HG03460 (cell line): ENCODE measurements around the gene CNFN.

Experiments
- ATAC-seq: cut with Tn5 transposase; IDR thresholded peaks from one replicate; pipeline ENCODE4 v1.9.1; 2021; ENCODE audit not compliant: unreplicated experiment

CNFN gene, protein sequence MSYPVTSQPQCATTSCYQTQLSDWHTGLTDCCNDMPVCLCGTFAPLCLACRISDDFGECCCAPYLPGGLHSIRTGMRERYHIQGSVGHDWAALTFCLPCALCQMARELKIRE

DNA sequence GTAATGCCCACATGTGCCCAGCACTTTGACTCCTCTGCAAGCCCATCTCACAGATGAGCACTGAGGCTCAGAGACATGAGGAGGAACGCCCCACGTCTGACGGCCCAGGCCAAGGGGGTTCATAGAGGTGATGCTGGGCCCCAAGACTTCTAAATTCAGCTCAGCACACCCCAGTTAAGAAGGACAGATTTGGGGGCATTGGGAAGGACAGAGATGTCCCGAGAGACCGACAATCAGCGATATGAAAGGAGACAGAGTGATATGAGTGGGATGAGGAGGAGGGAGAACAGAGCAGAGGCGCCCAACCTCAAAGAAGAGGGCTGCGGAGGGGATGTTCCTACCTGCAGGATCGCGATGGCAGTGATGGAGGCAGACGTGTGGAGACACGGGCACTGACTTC is at the start of gene CNFN:
Gene CNFN, minus strand, starts transcription at position 399 of the 400 bp plus-strand sequence. CDS start 1,260 bp downstream, outside the sequence.
- no peak for ATAC-seq

DNA sequence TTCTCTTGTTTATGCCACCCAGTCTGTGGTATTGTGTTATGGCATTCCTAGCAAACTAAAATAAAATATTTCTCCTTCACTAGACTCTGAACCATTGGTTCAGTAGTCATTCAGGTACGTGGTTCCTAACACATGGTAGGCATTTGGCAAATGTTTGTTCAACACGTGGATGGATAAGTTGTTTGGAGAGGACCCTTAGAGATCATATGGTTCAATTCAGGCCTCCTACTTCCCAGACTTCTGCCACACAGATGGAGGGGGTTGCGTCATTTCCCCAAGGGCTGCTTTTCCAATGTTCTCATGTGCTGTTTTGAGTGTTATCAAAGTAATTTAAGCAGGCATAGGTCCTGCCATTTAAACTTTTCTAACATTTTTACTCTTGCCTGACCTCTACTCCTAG is 45.9 kb upstream of the CNFN start:
- ATAC-seq: no peak

DNA sequence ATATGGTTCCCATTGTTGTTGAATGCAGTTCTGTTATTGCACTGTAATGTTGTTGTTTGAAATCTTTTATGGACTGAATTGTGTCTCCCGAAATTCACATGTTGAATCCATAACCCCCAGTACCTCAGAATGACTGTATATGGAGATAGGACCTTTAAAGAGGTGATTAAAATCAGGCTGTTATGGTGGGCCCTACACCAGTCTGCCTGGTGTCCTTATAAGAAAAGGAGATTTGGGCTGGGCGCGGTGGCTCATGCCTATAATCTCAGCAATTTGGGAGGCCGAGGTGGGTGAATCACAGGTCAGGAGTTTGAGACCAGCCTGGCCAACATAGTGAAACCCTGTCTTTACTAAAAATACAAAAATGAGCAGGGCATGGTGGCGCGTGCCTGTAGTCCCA is 45.2 kb upstream of the CNFN start:
- no peak for ATAC-seq

DNA sequence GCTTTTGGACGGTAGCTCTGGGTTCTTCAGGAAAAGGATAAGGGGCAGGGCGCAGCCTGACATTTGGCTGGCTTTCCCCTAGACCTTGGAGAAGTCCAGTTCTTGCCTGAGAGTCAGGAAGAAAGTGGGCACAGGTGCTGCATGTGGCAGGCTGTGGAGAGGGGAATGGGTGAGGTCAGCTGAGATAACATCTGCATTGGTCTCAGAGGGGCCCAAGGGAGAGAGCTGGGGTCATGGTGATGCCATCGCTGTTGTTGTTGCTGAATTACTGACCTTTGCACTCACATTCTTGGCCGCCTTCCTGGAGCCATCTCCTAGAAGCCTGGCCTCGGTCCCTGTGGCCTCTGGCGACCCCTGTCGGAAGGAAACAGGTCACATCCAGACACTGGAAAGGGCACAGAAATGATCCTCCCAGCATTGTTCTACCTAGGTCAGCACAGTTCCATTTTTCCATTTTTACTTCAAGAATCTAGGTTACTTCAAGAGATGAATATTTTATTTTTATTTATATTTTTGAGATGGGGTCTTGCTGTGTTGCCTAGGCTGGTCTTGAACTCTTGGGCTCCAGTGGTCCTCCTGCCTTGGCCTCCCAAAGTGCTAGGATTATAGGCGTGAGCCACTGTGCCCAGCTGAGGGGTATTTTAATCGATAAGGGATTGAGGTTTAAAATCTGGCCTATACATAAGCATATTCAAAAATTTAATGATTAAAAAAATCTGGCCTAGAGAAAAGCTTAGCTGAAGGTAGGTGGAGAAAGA is 43.6 kb upstream of the CNFN start:
- ATAC-seq: no peak

DNA sequence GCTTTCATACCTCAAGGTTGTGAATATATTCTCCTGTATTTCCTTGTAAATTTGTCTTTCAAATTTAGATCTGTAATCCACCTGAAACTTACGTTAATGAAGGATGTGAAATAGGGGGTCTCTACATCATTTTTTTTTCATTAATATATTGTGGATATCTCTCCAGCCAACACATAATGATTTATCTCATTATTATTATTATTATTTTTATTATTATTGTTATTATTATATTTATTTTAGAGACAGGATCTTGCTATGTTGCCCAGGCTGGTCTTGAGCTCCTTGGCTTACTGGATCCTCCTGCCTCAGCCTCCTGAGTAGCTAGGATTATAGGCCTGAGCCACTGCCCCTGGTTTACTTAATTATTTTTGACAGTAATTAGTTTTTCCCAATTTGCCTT is 41.4 kb upstream of the CNFN start:
- no peak for ATAC-seq

DNA sequence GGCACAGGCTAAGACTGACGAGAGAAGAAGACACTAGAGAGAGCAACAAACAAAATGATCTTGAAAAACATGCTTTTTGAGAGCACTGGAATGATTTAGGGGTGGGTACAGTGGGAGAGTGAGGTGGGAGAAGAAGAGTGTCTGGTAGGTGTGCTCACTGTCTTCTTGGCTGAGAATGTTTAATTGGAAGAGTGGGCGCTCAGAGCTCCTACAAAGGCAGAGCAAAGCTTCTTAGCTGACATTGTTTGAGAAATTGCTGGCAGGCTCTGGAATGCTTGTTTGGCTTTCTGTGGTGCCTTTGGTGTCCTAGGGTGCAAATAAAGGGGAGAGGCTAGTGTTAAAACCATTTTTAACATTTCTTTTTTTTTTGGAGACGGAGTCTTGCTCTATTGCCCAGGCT is 38.6 kb upstream of the CNFN start:
- no peak for ATAC-seq

DNA sequence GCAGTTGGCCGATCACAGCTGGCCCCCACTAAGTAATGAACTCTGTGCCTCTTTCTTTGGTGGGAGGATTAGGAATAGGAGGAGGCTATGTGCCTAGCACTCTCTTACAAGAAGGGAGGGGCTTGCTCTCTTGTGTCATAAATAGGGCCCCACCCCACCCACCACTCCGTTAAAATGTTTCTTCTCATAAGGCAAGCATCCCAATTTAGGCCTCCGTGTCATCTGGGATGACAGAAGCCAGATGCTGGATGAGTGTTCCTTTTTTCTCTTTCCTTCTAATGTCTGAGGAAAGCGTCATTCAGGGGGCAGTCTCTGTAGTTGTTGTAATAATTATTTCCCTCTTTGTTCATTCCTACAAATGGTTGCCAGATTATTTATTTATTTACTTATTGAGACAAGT is 37.2 kb upstream of the CNFN start, which contains the start of gene LIPE:
Gene LIPE, minus strand, starts transcription at position 76 of the 400 bp plus-strand sequence. CDS start 239 bp downstream, outside the sequence.
- no peak for ATAC-seq

DNA sequence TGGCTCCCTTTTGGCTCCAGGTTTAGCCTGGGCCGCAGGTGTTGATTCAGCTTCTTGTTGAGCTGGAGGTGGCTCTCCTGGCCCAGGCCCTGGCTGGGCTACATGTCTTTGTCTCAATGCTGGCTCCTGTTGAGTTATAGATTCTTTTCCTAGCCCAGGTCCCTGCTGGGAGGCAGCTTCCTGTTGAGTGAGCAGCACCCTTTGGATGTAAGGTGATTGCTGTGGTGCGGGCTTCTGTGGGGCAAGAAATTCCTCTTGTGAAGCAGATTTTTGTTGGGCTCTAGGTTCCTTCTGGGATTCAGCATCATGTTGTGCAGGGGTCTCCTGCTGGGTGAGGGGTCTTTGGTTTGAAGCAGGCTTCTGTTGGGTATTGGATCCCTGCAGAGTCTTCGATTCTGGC is 36.5 kb upstream of the CNFN start:
- ATAC-seq: no peak

DNA sequence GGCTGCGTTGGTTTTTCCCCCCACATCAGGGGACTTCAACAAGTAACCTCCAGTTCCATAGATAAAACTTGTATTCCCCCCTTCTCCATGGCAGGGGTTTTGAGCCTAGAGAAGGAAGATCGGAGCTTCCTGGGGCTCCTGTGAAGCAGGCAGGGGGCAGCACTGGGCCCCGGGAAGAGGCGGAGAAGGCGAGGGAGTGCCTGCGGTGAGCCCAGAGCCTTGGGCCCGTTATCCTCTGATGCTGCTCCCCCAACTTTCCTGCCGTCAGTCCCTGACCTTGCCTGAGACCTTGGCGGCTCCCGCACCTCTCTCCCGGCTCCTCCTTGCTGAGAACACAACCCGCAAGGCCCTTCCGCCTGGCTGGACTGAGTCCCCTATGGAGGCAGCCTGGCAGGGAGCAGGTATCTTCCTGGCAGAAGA is 34.6 kb upstream of the CNFN start:
- ATAC-seq: no peak

DNA sequence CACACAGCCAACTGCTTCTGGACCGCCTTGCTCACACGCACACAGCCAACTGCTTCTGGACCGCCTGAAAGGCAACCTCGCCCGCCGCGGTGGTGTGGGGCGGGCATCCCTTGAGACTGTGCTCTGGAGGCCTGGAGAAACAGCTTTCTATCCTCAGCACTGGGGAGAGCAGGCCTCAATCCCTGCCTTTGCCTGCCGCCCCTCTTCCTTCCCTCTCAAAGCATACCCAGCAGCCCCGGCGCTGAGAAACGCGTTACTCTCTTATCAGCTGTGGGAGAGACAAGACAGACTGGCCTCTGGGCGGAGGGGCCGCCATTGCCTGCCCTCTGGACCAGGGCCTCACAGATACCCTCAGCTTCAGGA is 34.2 kb upstream of the CNFN start:
- no peak for ATAC-seq

DNA sequence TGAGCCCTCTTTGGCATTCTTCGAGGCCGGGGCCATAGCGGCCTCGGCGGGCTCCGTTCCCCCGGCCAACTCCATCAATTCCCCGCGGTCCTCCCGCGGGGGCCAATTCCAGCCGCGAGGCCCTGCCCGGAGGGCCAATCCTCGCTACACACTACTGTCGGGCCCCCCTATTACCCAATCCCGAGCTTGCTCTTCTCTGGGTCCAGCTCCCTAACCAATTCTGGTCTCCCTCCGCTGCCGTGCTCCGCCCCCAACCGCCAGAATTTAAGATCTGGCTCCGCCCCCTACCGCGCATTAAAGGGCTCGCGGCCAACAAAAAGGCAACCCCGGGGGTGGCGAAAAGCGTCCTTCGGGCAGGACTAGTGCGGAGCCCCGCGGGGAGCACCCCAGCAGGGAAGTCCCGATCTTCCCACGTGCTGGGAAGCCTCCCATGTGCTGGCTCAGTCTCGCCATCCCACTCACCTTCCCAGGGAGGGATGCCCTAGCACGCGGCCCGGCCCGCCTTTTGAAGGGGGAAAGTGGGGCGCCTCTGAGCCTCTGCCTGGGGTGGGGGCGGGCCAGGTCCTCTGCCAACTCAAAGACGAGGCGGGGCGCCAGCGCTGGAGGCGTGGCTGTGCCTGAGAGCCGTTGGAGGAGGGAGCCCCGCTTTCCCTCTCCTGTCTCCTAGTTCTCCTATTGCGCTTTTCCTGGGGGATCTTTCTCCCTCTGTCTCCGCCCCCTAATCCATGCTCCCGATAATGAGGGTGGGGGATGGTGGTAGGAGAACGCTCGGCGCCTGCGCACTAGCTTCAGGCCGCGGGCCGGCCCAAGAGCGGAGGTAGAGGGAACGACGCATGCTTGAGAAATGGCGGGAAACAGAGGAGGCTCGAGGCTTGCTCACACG is 33.6 kb upstream of the CNFN start:
- peak; percentile 83 for ATAC-seq

DNA sequence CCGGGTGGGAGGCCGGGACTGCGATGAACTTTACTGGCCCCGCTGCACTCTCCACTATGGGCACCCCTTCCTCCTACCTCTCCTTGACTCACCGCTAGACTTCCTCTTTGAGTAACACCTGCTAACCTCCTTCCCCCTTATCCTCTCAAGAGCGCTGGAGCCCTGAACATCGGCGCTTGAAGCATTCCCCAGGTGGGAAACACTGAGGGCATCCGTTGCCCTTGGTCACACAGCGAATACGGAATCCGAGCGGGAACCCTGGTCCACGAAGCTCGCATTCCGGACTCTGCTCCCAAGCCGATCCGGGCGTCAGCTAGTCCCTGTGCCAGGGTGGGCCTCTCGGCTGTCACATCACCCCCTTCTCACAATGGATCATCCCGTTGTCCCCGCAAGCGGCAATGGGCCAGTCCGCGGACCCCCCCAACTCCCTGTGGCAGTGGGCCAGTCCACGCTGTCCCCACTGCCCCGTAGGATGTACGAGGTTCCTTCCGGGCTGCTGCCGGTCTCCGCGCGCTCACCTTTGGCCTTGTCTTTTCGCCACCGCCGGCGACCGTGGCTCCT is 32.9 kb upstream of the CNFN start:
- ATAC-seq: peak; percentile 29

DNA sequence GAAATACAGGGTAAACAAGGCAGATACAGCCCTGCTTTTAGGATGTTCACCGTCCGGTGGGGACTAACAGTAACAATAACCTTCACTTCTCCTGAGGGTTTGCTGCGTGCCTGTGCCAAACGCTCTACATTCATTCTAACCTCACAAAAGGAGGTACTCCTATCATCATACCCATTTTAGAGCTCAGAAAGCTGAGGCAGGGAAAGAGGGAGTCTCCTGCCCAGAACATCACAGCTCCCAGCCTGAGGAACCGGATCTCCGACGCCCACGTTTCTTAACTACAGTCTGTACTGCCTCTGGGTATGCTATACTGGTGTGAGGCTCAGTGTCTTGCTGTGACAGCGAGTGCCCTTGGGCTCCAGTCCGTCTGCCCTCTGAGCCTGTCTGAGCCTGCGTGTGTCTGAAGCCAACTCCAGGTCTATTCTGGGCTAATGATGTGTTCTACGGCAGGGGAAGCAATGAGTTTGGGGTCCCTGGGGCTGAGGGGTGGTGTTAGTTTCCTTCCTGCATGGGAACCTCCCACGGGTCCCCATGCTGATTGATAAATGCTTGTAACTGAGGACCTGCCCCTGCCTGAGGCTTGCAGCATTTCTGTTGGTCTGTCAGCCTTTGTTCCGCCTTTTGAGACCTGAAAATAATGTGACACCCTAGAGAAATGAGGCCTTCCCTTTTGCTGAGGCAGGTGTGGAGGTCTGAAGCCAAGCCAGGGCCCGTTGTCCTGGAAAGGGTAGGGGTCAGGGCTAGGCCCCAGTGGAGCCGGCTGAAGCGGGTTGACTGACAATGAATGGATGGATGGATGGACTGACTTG is 32.2 kb upstream of the CNFN start:
- ATAC-seq: peak; percentile 14

DNA sequence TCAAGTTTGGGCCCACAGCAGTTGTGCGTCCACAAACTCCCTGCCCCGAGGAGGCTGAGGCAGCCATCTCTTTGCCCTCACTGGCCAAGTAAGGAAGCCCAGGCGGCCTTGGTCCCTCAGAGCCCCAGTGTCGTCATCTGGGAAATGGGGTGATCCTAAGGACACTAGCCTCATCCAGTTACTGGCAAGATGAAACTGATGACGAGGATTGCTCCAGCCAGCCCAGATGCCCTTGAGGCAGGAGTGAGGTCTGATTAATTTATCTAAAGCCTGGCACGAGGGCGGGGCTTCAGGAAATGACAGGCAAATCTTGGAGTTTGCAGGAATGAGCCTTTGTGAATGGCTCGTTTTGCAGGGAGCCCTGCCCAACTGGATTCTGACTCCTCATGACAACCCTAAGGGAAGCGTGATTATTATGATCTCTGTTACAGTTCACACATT is 31.5 kb upstream of the CNFN start:
- ATAC-seq: no peak

DNA sequence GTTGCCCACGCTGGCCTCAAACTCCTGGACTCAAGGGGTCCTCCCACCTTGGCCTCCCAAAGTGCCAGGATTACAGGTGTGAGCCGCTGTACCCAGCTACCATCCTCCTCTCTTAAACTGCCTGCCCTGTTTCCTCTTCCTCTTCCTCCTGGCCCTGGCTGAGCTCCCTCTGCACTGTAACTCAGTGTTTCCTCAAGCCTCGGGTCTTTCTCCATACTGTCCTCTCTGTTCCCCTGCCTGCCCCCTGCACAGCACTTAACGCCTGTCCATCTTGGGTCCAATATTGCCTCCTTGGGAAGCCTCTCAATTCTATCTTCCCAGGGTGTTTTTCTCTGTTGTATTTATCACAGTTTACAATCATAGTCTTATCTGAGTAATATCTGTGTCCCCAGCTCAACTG is 31.0 kb upstream of the CNFN start:
- ATAC-seq: no peak

DNA sequence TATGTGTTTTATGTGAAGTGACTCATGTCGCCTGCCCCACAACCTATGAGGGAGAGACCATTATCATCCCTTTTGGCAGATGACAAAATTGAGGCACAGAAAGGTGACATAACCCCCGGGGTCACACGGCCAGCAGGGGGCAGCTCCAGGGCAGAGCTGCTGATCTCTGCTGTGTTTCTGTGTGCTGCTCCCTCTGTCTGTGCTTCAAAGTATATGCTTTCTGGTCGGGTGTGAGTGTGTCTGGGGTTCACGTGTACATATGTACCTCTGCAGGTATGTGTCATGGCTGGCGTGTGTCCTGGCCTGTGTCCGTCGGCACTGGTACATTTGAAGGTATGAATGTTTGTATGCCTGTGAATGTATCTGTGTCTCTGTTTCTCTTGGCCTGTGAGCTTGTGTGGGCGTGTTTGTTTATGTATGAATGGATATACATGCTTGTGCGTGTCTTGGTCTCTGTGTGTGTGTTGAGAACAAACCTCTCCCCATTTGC is 30.0 kb upstream of the CNFN start:
- no peak for ATAC-seq

DNA sequence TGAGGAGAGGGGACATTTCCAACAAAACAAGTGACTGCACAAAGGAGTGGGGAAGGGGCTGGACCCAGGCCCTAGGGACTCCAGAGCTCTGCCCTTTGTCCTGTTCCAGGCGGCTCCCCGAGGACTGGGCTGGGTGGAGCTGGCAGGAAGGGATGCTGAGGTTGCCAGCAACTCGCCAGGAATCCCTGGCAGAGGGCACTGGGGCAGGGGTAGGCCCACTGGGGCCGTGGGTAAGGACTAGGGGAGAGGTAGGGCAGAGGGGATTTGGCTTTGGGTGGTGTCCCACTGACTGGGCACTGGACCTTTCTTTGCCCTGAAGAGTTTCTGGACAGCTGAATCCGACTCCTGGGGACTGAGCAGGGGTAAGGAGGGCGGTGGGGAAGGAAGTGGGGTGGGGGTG is 29.2 kb upstream of the CNFN start:
- no peak for ATAC-seq

DNA sequence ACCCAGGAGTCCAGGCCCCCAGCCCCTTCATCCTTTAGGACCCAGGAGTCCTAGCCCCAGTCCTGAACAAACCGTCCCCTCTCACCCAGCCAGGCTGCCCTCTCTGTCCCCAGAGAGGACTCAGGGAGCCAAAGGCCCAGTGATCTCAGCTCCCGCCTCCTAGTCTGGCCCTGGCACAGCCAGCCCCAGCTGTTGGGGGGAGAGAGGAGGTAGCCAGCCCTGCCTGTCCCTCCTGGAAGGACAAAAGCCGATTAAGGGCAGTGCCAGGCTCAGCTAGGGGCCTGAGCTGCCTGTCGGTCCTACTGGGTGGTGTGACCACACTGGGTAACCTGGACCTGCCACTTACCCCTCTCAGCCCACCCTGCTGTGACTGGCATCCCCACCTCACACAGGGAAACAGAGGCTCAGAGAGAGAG is 22.6 kb upstream of the CNFN start:
- ATAC-seq: no peak

DNA sequence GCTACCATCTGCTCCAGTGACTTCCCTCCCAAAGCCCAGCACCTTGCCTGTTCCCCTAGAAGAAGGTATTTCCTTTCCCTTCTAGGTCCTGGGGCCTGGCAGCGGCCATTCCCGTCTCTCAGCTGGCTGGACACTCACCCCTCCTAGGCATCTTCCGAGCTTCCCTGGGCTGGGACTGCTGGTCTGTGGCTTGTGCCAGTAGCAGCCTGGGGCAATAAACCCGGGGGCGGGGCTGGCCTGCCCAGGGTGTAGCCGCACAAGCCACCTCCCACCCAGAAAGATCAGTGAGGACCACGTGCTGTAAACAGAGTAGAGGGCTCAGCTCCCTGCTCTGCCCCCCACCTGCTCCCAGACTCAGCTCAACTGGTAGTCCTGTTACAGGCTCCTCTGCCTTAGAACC is 22.1 kb upstream of the CNFN start:
- ATAC-seq: no peak

DNA sequence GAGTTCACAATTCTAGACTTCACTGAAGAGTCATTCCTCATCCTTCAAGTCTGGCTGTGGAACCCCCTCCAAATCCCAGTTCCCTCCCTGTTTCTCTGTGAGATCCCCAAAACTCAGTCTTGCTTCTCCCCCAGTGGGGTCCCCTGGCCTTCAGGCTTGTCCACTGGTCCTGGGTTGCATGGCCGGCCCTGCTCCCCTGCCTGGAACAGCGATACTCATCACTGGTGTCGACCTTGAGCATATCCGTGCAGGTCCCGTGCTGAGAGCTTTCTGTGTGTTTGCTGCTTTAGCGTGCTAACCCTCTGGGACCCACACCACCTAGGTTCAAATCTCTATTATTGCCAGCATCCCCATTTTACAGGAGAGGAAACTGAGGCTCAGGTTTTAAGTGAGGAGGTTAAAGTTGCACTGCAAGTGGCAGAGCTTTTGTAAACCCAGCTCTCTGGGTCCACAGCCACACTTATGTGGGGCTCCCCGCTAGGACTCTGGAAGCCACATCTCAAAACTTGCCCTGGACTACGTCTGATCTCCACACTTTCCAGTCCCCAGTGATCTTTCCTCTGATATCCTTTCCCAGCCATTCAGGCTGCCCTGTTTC is 21.6 kb upstream of the CNFN start:
- no peak for ATAC-seq
